SKM-1 treated with dmso at 0.1 percent for 144 hours (cell line): ENCODE data around the gene CCDC187.
A peak's percentile ranks its signal among the peaks of the same experiment; 100 is the strongest.
"Not testable (repeated sequence)": the region's sequence is repeated elsewhere in the genome, so short reads cannot be mapped to it uniquely, and the experiment has no call there.

Source experiments
- DNase-seq: peaks from one replicate; lab custom pipeline; 2025; ENCODE audit not compliant: unreplicated experiment; lab: John Stamatoyannopoulos, UW

The CCDC187 gene

DNA sequence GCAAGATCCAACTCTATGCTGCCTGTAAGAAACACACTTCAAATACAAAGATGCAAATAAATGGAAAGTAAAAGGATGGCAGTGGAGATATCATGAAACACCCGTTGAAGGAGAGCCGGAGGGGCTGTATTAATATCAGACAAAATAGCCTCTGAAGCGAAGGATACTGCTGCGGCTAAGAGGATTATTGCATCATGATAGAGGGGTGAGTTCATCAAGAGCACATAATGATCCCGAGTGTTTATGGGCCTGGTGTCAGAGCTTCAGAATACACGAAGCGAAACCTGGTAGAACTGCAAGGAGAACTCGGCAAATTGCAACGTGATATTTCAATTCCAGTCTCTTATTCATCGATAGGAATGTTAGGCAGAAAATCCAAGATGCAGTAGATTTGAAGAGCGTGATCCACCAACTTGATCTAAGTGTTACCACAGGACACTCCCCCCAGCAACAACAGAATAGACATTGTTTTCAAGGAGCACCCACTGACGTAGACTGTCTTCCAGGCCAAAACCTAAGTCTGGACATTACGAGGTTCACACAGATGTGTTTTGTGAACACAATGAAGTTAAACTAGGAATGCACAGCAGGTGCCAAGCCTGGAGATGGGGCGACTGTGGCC lies 30.5 kb downstream of the CCDC187 start:
- no peak for DNase-seq

DNA sequence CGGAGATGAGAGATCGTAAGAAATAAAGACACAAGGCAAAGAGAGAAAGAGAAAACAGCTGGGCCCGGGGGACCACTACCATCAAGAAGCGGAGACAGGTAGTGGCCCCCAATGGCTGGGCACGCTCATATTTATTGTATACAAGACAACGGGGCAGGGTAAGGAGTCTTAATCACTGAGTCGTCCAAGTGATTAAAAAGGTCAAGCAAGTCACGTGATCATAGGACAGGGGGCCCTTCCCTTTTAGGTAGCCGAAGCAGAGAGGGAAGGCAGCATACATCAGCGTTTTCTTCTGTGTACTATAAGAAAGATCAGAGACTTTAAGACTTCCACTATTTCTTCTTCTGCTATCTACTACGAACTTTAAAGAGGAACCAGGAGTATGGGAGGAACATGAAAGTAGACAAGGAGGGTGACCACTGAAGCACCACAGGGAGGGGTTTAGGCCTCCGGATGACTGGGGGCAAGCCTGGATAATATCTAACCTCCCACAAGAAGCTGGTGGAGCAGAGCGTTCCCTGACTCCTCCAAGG lies 33.7 kb downstream of the CCDC187 start:
- DNase-seq = no peak

DNA sequence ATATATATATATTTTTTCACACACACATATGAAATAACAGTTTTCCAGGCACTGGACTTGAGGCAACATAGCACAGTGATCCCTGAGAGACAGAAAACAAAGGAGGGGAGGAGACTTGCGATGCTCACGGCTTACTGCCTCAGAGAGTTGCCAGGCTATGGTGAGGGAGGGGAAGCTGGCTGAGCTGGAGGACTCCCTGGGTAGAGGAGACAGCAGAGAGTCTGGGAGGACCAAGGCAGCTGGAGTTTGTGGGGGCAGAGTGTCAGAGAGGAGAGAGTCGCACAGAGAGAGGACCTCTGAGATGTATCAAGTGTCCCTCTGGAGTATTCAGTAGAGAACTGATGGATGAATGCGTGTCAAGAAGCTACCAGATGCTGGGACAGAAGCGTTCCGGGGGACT lies 35.2 kb downstream of the CCDC187 start:
- no peak for DNase-seq

DNA sequence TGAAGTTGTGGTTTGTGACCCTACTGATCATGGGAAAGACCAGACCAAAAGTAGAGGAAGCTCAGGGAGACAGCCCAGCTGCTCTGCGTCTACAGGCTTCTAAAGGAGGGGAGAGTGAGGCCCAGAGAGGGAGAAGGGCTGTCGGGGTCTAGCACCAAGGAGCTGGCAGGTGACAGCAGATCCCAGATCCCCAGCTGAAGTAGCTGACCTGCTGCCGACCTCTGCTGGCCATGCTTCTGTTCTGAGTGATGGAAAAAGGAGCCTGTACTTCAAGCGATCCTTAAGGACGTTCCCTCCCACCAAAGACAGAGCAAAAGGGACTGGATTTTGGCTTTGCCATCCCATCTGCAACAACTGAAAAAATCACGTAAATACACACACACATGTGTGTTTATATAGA lies 35.6 kb downstream of the CCDC187 start:
- no peak for DNase-seq

DNA sequence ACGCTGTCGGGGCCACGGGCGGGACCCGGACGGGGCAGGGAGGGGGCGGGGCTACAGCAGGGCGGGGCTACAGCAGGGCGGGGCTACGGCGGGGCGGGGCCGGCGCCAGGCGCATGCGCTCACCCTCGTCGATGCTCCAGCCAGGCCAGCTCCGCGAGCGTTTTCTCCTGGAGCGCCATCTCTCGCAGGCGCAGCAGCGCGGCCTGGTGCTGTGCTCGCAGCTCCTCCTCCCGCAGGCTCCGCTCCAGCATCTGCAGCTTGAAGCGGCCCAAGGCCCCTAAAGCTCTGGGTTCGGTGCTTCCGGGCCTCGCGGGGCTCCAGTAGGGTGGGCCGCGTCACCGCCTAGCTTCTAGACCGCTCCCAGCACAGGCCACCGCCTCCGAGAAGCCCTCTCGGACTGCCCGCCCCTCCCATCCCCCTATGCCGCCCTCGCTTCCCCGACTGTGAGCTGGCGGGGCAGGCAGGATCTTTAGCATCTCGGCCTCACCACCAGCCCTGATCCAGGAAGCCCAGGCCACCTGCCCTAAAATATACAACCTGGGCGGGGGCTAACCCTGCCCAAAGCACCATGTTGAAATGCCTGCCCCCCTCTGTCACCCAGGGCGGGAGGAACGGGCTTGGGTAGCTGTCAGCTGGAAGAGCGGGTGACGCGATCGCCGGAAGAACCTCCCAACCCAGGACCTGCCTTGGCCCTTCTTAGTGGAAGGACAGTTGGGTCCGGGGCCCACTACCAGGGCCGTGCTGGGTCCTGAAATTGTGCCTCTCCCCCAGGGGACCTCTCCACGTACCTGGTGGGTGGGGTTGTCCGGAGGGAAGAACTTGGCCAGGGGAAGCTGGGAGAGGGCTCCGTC lies 36.4 kb downstream of the CCDC187 start:
- DNase-seq = peak; percentile 66

DNA sequence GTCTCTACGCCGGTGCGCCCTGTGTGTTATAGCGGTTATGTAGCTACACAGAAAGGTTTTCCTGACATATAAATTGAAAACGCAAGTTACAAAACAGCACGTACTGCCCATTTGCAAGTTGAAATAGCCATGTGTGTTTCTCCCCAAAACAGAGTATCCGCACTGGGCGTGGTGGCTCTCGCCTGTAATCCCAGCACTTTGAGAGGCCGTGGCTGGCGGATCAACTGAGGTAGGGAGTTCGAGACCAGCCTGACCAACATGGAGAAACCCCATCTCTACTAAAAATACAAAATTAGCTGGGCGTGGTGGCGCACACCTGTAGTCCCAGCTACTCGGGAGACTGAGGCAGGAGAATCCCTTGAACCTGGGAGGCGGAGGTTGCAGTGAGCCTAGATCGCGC lies 37.3 kb downstream of the CCDC187 start:
- DNase-seq = not testable (repeated sequence)

DNA sequence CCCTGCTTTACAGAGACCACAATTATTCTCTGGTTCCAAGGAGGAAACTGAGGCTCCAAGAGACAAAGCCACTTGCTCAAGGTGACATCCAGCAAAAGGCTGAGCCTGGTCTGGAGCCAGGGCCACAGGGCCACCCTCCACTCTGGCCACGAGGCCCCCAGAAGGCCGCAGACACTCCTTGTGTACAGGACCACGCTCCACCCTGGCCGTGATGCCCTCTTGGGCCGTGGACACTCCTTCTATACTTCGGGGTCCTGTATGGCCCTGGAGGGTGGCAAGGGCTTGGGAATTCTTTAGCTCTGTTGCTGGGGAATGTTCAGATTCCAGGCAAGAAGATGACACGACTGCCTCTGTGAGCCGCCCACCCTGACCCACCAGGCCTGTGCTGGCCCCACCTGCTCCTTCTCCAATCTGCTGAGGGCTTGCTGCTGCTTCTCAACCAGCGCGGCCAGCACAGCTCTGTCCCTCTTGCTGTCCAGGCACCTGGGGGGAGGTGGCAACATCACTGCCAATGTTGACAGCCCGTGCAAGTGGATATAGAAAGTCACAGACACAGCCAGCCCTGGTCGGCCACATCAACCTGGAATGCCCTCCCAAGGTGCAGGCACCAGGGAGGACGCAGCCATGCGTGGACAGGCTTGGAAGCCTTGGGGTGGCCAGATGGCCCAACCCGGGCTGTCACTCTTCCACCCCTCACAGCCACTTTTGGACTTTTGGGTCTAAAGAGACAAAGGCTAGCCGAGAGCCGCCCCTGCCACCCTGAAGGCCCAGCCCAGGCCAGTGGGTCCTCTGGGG lies 38.1 kb downstream of the CCDC187 start:
- no peak for DNase-seq

DNA sequence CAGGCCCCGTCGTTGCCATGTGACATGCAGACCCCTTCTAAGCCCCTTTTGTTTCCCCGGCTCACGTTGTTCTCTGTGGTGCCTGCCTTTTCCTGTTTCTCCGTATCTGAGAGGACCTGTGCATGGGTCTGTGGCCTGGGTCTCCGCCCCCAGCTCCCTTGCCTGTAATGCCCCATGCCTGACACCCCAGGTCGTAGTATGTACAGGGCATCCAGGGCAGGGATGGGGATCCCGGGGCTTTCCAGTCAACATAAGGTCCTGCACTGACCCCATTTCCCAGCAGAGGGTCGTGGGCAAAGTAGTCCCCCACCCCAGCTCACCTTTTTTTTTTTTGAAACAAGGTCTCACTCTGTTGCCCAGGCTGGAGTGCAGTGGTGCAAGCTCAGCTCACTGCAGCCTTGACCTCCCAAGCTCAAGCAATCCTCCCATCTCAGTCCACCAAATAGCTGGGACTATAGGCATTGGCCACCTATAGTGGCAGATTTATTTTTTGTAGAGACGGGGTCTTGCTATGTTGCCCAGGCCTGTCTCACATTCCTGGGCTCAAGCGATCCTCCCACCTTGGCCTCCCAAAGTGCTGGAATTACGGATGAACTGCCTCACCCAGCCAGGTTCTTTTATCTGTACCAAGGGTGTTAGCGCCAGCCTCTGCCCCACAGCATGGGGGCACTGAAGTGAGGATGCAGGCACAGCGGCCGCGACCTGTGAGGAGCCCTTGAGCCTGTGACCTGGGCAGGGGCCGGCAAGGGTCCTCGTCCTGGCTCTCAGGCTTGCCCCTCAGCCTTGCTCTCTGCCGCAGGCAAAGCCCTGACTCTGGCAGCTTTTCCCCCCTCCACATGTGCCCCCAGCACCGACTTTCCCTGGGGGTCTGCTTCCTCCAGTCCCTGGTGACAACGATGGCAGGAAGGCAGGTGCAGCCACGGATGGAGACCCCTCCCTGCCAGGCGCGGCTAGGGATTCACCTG lies 39.2 kb downstream of the CCDC187 start:
- DNase-seq = no peak

DNA sequence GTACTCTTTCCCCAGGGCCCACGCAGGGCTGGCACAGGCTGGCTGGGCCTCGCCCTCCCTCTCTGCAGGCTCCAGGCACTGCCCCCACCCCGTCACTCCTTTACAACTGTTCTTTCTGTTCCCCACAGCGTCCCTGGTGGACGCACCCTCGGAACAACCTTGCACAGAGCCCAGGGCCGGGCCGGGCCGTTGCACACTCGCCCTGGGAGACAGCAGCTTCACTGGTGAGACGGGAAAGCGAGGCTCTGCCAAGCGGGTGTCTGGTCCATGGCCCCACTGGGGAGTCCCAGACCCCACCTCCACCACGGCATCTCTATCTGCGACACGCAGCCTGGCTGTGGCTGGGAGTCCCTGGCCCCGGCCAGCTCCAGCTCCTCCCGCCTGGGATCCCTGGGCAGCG lies 39.9 kb downstream of the CCDC187 start:
- DNase-seq = no peak

DNA sequence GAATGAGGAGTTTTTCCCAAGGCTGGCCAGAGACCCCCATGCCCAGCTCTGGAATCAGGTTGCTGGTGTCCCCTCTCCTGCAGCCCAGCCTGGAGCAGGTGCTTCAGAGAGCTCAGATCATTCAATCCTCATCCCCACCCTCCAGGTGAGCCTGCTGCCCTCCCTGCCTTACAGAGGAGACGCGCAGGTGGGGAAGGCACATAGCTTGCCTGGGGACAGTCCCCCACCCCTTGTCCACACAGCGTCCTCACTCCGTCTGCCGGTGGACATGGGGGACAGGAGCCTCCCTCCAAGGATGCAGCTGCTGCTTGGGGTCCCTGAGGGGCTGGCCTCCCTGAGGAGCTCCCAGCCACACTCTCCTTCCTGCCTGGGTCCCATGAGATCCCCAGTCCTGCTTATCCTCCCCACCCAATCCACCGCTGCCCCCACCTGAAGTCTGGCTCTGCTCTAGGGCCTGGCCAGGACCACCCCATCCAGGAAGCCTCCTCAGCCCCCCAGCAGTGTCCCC lies 41.2 kb downstream of the CCDC187 start:
- no peak for DNase-seq

DNA sequence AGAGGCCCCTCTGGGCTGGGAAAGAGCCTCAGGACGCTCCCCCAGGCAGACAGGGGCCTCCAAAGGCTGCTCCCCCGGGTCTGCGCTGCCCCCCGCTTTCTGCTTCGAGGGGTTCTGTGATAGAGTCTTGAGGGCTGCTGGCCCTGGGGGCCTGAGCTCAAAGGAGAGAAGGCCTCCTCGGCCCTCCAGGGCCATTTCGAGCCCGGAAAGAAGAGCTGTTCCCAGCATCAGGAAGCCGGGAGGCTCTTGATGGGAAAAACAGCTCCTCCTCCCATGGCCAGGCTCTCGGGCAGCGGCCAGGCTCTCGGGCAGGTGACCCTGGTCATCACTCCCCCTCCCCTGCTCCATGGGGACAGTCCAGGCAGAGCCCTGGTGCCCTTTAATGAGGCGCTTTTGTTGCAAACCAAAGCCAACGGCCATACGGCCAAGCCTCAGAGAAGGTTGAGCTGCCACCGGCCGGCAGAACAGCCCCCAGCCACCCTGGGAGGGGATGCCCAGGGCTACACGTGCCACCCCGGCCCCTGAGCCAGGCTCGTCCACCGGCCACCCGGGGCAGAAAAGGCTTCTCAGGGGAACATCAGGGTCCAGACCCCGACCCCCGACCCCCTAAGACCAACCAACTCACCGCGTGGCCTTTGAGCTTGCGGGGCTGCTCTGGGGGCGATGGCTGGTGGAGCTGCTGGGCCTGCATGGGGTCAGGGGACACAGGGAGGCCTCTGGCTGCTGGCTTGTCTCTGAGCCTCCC lies 42.0 kb downstream of the CCDC187 start:
- no peak for DNase-seq

DNA sequence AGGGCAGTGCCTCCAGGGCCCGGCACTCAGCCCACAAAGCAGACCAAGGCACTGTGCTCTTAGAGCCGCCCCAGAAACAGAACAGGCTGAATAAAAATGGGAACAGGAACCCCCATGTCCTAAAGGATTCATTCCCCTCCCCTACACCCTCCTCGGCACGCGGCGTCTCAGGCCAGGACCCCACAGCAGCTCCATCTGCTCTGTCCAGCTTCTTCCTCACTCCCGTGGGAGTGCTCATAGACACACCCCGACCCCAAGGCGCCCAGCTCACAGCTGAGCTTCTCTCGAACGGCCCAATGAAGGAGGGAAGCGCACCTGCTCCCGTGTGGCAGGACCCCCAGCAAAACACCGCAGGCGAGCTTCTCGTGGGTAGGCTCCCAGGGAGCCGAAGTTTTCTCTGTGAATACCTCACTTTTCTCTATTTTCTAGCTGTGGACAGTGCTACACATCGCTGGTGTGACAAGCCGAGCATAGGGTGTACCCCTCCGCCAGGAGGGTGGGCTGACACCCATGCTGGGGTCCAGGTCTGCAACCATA lies 42.9 kb downstream of the CCDC187 start:
- no peak for DNase-seq

DNA sequence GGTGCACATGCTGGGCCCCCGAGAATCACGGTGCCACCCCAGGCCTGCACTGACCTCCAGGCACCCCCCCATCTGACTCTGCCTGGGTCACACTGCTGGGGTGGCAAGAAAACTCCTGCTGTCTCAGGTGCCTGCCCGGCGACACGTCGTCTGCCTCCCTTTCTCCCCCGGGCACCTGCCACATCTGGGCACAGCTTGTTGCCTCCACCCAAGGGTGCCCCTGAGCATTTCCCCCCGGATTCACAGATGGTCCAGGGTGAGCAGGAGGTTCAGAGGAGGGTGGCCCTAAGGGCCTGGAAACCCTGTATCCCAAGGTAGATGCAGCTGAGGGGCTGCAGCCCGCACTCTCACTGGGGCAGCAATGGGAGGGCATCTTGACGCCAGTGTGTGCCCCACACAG lies 43.4 kb downstream of the CCDC187 start:
- DNase-seq = no peak

DNA sequence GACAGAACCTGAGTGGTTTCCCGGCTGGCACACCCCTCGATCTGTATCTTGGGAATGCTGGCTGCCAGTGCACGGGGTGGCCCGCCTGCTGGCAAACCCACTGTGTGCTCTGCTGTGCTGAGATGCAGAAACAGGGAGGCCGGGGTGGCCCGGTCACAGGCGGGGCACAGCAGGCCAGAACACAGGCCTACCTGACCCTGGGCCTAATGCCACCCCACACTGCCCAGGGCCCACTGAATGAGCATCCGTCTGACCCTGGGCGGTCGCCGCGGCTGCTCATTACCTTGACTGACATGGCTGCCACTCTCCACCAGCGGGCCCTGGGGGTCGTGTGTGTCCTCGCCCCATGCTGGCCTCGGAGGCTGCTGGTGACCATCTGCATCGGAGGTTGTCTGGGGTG lies 44.1 kb downstream of the CCDC187 start:
- no peak for DNase-seq

DNA sequence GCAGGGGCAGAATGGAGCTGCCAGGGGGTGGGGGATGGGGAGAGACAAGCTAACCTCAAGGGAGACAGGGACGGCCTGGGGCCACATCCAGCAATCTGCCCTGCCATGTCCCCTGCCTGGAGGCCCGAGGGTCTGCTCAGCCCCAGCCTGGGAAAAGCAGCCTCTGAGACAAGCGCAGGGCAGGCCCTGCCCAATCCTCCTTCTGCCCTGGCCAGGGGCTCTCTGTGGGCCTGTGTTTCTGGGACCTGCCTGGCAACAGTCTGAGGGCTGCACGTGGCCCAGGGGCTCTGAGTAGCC lies 44.4 kb downstream of the CCDC187 start:
- no peak for DNase-seq

DNA sequence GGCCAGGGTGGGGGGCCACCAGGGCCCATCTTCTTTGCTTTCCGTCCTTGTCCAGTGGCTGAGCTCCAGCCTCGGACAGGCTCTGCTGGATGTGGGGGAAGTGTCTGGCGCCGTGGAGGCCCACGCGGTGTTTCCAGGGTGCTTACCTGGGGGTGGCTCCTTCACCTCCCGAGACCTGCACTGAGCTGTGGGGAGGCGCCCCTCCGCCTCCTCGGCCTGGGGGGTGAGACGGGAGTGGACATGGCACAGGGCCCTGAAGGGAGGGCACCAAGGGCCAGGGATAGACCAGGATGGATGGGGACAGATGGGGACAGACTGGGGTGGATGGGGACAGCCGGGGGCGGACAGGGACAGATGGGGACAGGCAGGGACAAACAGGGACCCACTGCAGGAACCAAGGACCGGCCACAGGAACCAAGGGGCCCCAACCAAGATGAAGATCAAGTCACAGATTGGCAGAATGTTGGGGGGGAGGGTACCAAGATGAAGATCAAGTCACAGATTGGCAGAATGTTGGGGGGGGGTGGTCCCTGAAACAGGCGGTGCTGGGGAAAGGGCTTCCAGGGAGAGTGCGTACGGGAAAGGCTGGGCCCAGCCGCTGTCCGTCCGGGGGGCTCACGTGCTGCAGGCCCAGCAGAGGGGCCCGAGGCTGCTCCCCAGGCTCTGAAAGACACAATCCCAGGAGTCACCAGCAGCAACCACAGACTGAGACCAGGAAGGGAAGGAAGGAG lies 44.9 kb downstream of the CCDC187 start:
- DNase-seq = no peak

DNA sequence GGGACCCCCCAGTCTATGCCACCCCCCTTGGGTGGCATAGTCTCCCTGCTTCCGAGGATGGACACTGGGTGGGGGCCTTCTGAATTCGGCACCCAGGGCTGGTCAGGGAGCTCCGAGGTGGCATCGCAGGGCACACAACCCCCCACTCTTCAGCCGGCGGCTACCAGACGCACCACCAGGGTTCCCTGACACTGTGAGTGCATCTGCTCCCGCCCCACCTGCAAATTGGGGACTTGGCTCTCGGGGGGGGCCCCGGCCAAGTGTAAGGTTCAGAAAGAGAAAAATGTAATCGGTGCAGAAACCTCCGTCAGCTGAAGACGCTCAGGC lies 45.6 kb downstream of the CCDC187 start:
- DNase-seq = no peak

DNA sequence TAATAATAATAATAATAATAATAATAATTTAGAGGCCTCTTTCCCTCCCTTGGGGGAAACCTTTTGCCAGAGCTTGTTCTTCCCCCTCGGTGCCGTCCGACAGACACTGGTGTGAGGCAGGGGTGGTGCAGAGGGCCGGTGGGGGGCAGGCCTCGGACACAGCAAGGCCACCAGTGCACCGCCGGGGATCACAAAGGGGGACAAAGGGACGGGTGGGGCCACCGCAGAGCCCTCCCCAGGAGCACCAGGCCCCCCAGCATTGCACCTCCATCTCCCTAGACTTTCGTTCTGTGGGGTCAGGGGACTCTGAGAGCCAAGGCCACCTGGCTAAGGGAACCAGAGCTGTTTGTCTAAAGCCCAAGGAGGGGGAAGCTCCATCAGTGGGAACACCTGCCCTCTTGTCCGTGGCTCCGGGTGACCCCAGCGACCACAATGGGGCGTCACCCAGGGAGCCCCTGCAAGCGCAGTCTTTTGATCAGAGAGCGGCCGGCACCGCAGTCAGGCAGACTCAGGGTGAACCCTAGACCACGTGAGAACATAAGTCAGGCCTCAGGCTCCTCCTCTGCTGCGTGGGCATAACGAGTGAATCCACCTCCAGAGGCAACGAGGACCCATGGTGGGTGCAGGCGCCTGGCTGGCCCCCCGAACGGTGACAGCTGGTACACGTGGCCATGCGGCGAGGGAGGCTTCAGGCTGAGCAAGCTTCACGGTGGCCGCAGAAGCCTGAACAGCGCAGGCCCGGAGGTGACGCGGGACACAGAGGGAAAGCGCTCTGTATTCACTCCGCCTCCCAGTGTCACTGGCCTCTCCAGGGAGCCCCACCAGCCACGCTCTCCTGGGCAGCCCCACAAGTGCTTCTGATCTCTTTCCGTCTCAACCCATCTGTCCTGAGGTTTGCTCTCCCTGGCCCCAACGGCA lies 46.3 kb downstream of the CCDC187 start:
- no peak for DNase-seq
